HepG2 (cell line): ENCODE measurements around the gene CCND1. TPM values are rescaled to one million over a fixed set of nuclear protein-coding genes. Genes with fewer than 3 reads are reported as not detected.

Source experiments
- ARNTL ChIP-seq: sonication (generic); formaldehyde crosslinking; IDR thresholded peaks from 2 replicates; pipeline ENCODE4 v1.4.0; 2020; ENCODE audit warnings: mild to moderate bottlenecking, missing genetic modification reagents
- BRD4 ChIP-seq: sonication (generic); formaldehyde crosslinking; IDR thresholded peaks from 2 replicates; pipeline ENCODE4 v1.4.0; 2020; ENCODE audit warnings: missing genetic modification reagents
- HNRNPH1 ChIP-seq: fragments of 200-400 bp; formaldehyde crosslinking; optimal IDR thresholded peaks from 2 replicates; pipeline ENCODE3; 2017; ENCODE audit warnings: mild to moderate bottlenecking, low read depth, low read length
- HOXA7 ChIP-seq: sonication (generic); formaldehyde crosslinking; IDR thresholded peaks from 2 replicates; pipeline ENCODE4 v1.8.1; 2022; ENCODE audit warnings: mild to moderate bottlenecking, missing genetic modification reagents, moderate library complexity
- KMT2A ChIP-seq: sonication (generic); formaldehyde crosslinking; IDR thresholded peaks from 2 replicates; pipeline ENCODE4 v1.4.0; 2020; ENCODE audit warnings: missing genetic modification reagents
- MEF2D ChIP-seq: sonication (generic); formaldehyde crosslinking; IDR thresholded peaks from 2 replicates; pipeline ENCODE4 v1.5.1; 2020; ENCODE audit warnings: mild to moderate bottlenecking, missing genetic modification reagents
- NCOA5 ChIP-seq: sonication (generic); formaldehyde crosslinking; IDR thresholded peaks from 2 replicates; pipeline ENCODE4 v1.4.0; 2020; ENCODE audit warnings: missing genetic modification reagents
- NPAS2 ChIP-seq: sonication (generic); formaldehyde crosslinking; IDR thresholded peaks from 2 replicates; pipeline ENCODE4 v1.8.0; 2022; ENCODE audit warnings: mild to moderate bottlenecking, missing genetic modification reagents, borderline replicate concordance
- STAG1 ChIP-seq: sonication (generic); formaldehyde crosslinking; IDR thresholded peaks from 2 replicates; pipeline ENCODE4 v1.4.0; 2020; ENCODE audit warnings: missing genetic modification reagents
- TCF12 ChIP-seq, 2 experiments: fragments of 450-650 bp in 1 of 2; sonication (generic) in 1 of 2; formaldehyde crosslinking in 1 of 2; IDR thresholded peaks; 2 replicates each; pipeline versions ENCODE4 v1.6.1 to v1.8.0; 2017 to 2022; ENCODE audit warnings: antibody characterized with exemption in 1 of 2, mild to moderate bottlenecking in 1 of 2, missing genetic modification reagents in 1 of 2, moderate library complexity in 1 of 2
- TRIM24 ChIP-seq: sonication (generic); formaldehyde crosslinking; IDR thresholded peaks from 2 replicates; pipeline ENCODE4 v1.8.0; 2022; ENCODE audit warnings: mild to moderate bottlenecking, missing genetic modification reagents
- ZBTB20 ChIP-seq: sonication (generic); formaldehyde crosslinking; IDR thresholded peaks from 2 replicates; pipeline ENCODE4 v1.8.1; 2023; ENCODE audit warnings: missing genetic modification reagents, low read depth, mild to moderate bottlenecking, borderline replicate concordance
- ZFP1 ChIP-seq: IDR thresholded peaks from 2 replicates; pipeline ENCODE4 v1.6.1; 2016
- ZFP82 ChIP-seq: sonication (generic); formaldehyde crosslinking; IDR thresholded peaks from 2 replicates; pipeline ENCODE4 v1.5.1; 2020; ENCODE audit warnings: mild to moderate bottlenecking, missing genetic modification reagents, borderline replicate concordance
- ZNF12 ChIP-seq: sonication (generic); formaldehyde crosslinking; IDR thresholded peaks from 2 replicates; pipeline ENCODE4 v1.5.0; 2020; ENCODE audit warnings: missing genetic modification reagents
- ZNF292 ChIP-seq: sonication (generic); formaldehyde crosslinking; IDR thresholded peaks from 2 replicates; pipeline ENCODE4 v1.8.1; 2022; ENCODE audit warnings: mild to moderate bottlenecking, low read depth, missing genetic modification reagents, borderline replicate concordance
- ZNF556 ChIP-seq: sonication (generic); formaldehyde crosslinking; IDR thresholded peaks from 2 replicates; pipeline ENCODE4 v1.4.0; 2020; ENCODE audit warnings: mild to moderate bottlenecking, missing genetic modification reagents, borderline replicate concordance
- ZNF577 ChIP-seq: sonication (generic); formaldehyde crosslinking; IDR thresholded peaks from 2 replicates; pipeline ENCODE4 v1.4.0; 2020; ENCODE audit warnings: mild to moderate bottlenecking, low read depth, missing genetic modification reagents, borderline replicate concordance
- ZNF841 ChIP-seq: sonication (generic); formaldehyde crosslinking; IDR thresholded peaks from 2 replicates; pipeline ENCODE4 v1.8.1; 2023; ENCODE audit warnings: missing genetic modification reagents, borderline replicate concordance
- ZSCAN20 ChIP-seq: sonication (generic); formaldehyde crosslinking; IDR thresholded peaks from 2 replicates; pipeline ENCODE4 v1.4.0; 2020; ENCODE audit warnings: missing genetic modification reagents, mild to moderate bottlenecking, borderline replicate concordance
- polyA plus RNA-seq, 8 experiments: library from polyadenylated mRNA; depleted of rRNA in 3 of 8; stranded (reverse) in 7 of 8; unstranded in 1 of 8; fragments of >200 nt; fragmentation: Illumina TruSeq in 4 of 8; extraction: Trizol in 4 of 8; gene quantifications; 2 replicates each; pipeline versions ENCODE4 v1.2.1 to v1.2.3, GENCODE V29; 2011 to 2016; ENCODE audit warnings: low read depth in 4 of 8, missing spikeins in 1 of 8, mixed read lengths in 1 of 8; ENCODE audit not compliant: insufficient read depth in 1 of 8
- total RNA-seq, 5 experiments: library from RNA; depleted of rRNA; stranded (reverse); fragments of >200 nt; fragmentation: Illumina TruSeq; extraction: Trizol; gene quantifications; 2 replicates each; pipeline ENCODE4 v1.2.3, GENCODE V29; 2016; ENCODE audit warnings: low read depth in 1 of 5
- TF ChIP-seq, protein P1 (sequence below): sonication (generic); formaldehyde crosslinking; IDR thresholded peaks from 2 replicates; pipeline ENCODE4 v1.8.0; 2022; ENCODE audit warnings: missing genetic modification reagents, mild to moderate bottlenecking, inconsistent platforms, borderline replicate concordance
- TF ChIP-seq, protein P2 (sequence below): IDR thresholded peaks from 2 replicates; pipeline ENCODE4 v1.6.1; 2016
- TF ChIP-seq, protein P3 (sequence below): sonication (generic); formaldehyde crosslinking; IDR thresholded peaks from 2 replicates; pipeline ENCODE4 v1.4.0; 2020; ENCODE audit warnings: missing genetic modification reagents
- TF ChIP-seq, protein P4 (sequence below): sonication (generic); formaldehyde crosslinking; IDR thresholded peaks from 2 replicates; pipeline ENCODE4 v1.5.0; 2020; ENCODE audit warnings: missing genetic modification reagents, mild to moderate bottlenecking, borderline replicate concordance

The CCND1 gene
- total and polyA plus RNA-seq, 2 of the 13 experiments (the other 11 are each of a cell fraction or from before 2014, with no cell fraction given), result 107 to 136 TPM

DNA sequence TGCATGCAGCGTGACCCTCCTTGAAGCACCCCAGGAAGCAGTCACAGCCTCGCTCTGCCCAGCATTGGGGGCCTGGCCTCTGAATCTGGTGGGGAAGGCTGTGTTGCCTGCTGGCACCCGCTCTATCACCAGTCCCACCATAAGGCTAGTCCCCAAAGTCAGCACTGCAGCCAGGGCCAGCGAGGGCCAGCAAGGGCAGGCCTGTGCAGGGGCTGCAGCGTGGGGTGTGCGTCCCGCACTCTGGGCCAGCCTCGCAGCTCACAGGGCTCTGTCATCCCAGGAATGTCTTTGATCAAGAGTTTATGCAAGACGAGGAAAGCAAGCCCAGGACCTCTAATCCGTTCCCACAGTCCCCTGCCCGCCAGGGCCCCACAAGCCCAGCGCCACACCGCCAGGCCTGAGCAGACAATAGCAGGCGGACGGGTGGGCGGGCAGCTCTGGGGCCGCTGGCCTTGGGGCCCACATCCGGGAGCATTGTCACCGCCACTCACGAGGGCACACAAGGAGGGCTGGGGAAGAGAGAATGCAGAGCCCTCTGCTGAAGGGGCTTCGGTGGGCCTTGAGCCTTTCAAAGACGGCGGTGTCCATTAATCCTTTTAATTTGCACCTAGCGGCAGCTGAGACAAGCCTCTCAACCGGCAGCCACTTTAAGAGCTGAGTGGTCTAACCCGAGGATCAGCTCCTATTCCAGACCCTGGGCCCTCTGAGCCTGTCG, 17.1 kb downstream of the CCND1 start (continued):
- TF ChIP-seq ZFP82 (CRISPR knock-in tag) (no peak), KMT2A (CRISPR knock-in tag) (no peak; the same call in 1 of the 2 replicates), STAG1 (CRISPR knock-in tag) (peak; percentile 21; the same call in 1 of the 2 replicates), ZNF556 (CRISPR knock-in tag) (peak; percentile 96), ZSCAN20 (CRISPR knock-in tag) (no peak), ZFP1 (CRISPR knock-in tag) (peak; percentile 80; the same call in 1 of the 2 replicates), ZNF12 (CRISPR knock-in tag) (peak; percentile 54), NCOA5 (CRISPR knock-in tag) (no peak), ZNF841 (CRISPR knock-in tag) (no peak), ARNTL (peak; percentile 92; the same call in 1 of the 2 replicates), MEF2D (peak; percentile 59; the same call in 1 of the 2 replicates), TRIM24 (CRISPR knock-in tag) (no peak), ZBTB20 (CRISPR knock-in tag) (peak; percentile 58; the same call in 1 of the 2 replicates), ZNF577 (CRISPR knock-in tag) (no peak), ZNF292 (CRISPR knock-in tag) (peak; percentile 97), BRD4 (CRISPR knock-in tag) (no peak), TCF12 (IDR thresholded peaks at IDR 0.05) (no peak), TCF12 (CRISPR knock-in tag; IDR thresholded peaks at IDR 0.05) (0 out of 2 replicates have a peak, but pooled peaks have one; percentile 55), HNRNPH1 (no peak), NPAS2 (no peak), HOXA7 (no peak)
- TF ChIP-seq, protein P1, sequence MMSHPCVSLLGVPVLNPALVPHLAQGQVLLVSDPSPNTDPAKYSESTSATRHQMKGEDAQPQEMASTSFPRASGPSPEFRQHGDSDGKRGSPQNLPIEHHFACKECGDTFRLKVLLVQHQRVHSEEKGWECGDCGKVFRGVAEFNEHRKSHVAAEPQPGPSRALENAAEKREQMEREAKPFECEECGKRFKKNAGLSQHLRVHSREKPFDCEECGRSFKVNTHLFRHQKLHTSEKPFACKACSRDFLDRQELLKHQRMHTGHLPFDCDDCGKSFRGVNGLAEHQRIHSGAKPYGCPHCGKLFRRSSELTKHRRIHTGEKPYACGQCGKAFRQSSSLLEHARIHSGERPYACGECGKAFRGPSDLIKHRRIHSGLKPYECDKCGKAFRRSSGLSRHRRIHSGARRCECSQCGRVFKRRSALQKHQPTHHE (CRISPR knock-in tag), result 0 out of 2 replicates have a peak, but pooled peaks have one; percentile 17
- TF ChIP-seq, protein P2, sequence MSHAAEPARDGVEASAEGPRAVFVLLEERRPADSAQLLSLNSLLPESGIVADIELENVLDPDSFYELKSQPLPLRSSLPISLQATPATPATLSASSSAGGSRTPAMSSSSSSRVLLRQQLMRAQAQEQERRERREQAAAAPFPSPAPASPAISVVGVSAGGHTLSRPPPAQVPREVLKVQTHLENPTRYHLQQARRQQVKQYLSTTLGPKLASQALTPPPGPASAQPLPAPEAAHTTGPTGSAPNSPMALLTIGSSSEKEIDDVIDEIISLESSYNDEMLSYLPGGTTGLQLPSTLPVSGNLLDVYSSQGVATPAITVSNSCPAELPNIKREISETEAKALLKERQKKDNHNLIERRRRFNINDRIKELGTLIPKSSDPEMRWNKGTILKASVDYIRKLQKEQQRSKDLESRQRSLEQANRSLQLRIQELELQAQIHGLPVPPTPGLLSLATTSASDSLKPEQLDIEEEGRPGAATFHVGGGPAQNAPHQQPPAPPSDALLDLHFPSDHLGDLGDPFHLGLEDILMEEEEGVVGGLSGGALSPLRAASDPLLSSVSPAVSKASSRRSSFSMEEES (CRISPR knock-in tag), result peak; percentile 90
- TF ChIP-seq, protein P3, sequence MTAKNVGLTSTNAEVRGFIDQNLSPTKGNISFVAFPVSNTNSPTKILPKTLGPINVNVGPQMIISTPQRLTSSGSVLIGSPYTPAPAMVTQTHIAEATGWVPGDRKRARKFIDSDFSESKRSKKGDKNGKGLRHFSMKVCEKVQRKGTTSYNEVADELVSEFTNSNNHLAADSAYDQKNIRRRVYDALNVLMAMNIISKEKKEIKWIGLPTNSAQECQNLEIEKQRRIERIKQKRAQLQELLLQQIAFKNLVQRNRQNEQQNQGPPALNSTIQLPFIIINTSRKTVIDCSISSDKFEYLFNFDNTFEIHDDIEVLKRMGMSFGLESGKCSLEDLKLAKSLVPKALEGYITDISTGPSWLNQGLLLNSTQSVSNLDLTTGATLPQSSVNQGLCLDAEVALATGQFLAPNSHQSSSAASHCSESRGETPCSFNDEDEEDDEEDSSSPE, result peak; percentile 77
- TF ChIP-seq, protein P4, sequence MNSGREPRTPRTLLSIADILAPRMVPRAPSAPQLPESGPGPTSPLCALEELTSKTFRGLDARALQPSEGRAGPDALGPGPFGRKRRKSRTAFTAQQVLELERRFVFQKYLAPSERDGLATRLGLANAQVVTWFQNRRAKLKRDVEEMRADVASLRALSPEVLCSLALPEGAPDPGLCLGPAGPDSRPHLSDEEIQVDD (CRISPR knock-in tag), result no peak
